HepG2 (cell line): ENCODE results near the gene TMEM240. TPM values are rescaled to one million over a fixed set of nuclear protein-coding genes. Genes with fewer than 3 reads are reported as not detected.

ENCODE experiments used
- ATF4 ChIP-seq, 2 experiments: fragments of 450-650 bp in 1 of 2; sonication (generic) in 1 of 2; formaldehyde crosslinking; IDR thresholded peaks; 2 replicates each; pipeline versions ENCODE4 v1.5.0 to v1.8.0; 2020 to 2022; ENCODE audit warnings: mild to moderate bottlenecking in 1 of 2, missing genetic modification reagents in 1 of 2
- FOXO1 ChIP-seq: sonication (generic); formaldehyde crosslinking; IDR thresholded peaks from 2 replicates; pipeline ENCODE4 v1.4.0; 2020; ENCODE audit warnings: missing genetic modification reagents
- HMGA1 ChIP-seq: sonication (generic); formaldehyde crosslinking; conservative IDR thresholded peaks from 2 replicates; pipeline ENCODE4 v1.4.0; 2020; ENCODE audit warnings: missing genetic modification reagents
- HOXA3 ChIP-seq: sonication (generic); formaldehyde crosslinking; IDR thresholded peaks from 2 replicates; pipeline ENCODE4 v1.5.0; 2020; ENCODE audit warnings: missing genetic modification reagents
- IRF1 ChIP-seq: sonication (generic); formaldehyde crosslinking; IDR thresholded peaks from 2 replicates; pipeline ENCODE4 v1.4.0; 2020; ENCODE audit warnings: low read depth, mild to moderate bottlenecking, missing genetic modification reagents
- NR1H2 ChIP-seq: sonication (generic); formaldehyde crosslinking; IDR thresholded peaks from 2 replicates; pipeline ENCODE4 v1.8.1; 2022; ENCODE audit warnings: low read depth, missing genetic modification reagents, borderline replicate concordance
- SIN3B ChIP-seq: fragments of 150-350 bp; IDR thresholded peaks from 2 replicates; pipeline ENCODE4 v1.6.1; 2014; ENCODE audit warnings: low read length
- TAF1 ChIP-seq: sonication (generic); formaldehyde crosslinking; IDR thresholded peaks from 2 replicates; pipeline ENCODE4 v1.4.0; 2020; ENCODE audit warnings: missing genetic modification reagents
- XBP1 ChIP-seq: sonication (generic); formaldehyde crosslinking; IDR thresholded peaks from 2 replicates; pipeline ENCODE4 v1.5.0; 2020; ENCODE audit warnings: missing genetic modification reagents
- ZBTB20 ChIP-seq: sonication (generic); formaldehyde crosslinking; IDR thresholded peaks from 2 replicates; pipeline ENCODE4 v1.8.1; 2023; ENCODE audit warnings: missing genetic modification reagents, low read depth, mild to moderate bottlenecking, borderline replicate concordance
- ZNF143 ChIP-seq: sonication (generic); formaldehyde crosslinking; IDR thresholded peaks from 2 replicates; pipeline ENCODE4 v1.4.0; 2020; ENCODE audit warnings: missing genetic modification reagents
- ZNF235 ChIP-seq: sonication (generic); formaldehyde crosslinking; IDR thresholded peaks from 2 replicates; pipeline ENCODE4 v1.8.1; 2023; ENCODE audit warnings: mild to moderate bottlenecking, missing genetic modification reagents, borderline replicate concordance
- ZNF292 ChIP-seq: sonication (generic); formaldehyde crosslinking; IDR thresholded peaks from 2 replicates; pipeline ENCODE4 v1.8.1; 2022; ENCODE audit warnings: mild to moderate bottlenecking, low read depth, missing genetic modification reagents, borderline replicate concordance
- ZNF318 ChIP-seq: sonication (generic); formaldehyde crosslinking; IDR thresholded peaks from 2 replicates; pipeline ENCODE4 v1.4.0; 2020; ENCODE audit warnings: mild to moderate bottlenecking, missing genetic modification reagents
- ZNF446 ChIP-seq: sonication (generic); formaldehyde crosslinking; IDR thresholded peaks from 2 replicates; pipeline ENCODE4 v1.5.0; 2020; ENCODE audit warnings: mild to moderate bottlenecking, missing genetic modification reagents
- ZNF468 ChIP-seq: sonication (generic); formaldehyde crosslinking; IDR thresholded peaks from 2 replicates; pipeline ENCODE4 v1.8.0; 2022; ENCODE audit warnings: mild to moderate bottlenecking, moderate library complexity, missing genetic modification reagents
- ZNF530 ChIP-seq: sonication (generic); formaldehyde crosslinking; IDR thresholded peaks from 2 replicates; pipeline ENCODE4 v1.5.0; 2020; ENCODE audit warnings: low read depth, mild to moderate bottlenecking, missing genetic modification reagents
- ZNF550 ChIP-seq: sonication (generic); formaldehyde crosslinking; IDR thresholded peaks from 2 replicates; pipeline ENCODE4 v1.4.0; 2020; ENCODE audit warnings: mild to moderate bottlenecking, missing genetic modification reagents, borderline replicate concordance
- ZNF569 ChIP-seq: sonication (generic); formaldehyde crosslinking; IDR thresholded peaks from 2 replicates; pipeline ENCODE4 v1.5.0; 2020; ENCODE audit warnings: mild to moderate bottlenecking, missing genetic modification reagents, moderate library complexity, borderline replicate concordance
- ZNF792 ChIP-seq: IDR thresholded peaks from 2 replicates; pipeline ENCODE4 v1.6.1; 2016
- ZSCAN29 ChIP-seq: sonication (generic); formaldehyde crosslinking; conservative IDR thresholded peaks from 2 replicates; pipeline ENCODE4 v1.4.0; 2020; ENCODE audit warnings: mild to moderate bottlenecking, missing genetic modification reagents
- polyA plus RNA-seq, 8 experiments: library from polyadenylated mRNA; depleted of rRNA in 3 of 8; stranded (reverse) in 7 of 8; unstranded in 1 of 8; fragments of >200 nt; fragmentation: Illumina TruSeq in 4 of 8; extraction: Trizol in 4 of 8; gene quantifications; 2 replicates each; pipeline versions ENCODE4 v1.2.1 to v1.2.3, GENCODE V29; 2011 to 2016; ENCODE audit warnings: low read depth in 4 of 8, missing spikeins in 1 of 8, mixed read lengths in 1 of 8; ENCODE audit not compliant: insufficient read depth in 1 of 8
- total RNA-seq, 5 experiments: library from RNA; depleted of rRNA; stranded (reverse); fragments of >200 nt; fragmentation: Illumina TruSeq; extraction: Trizol; gene quantifications; 2 replicates each; pipeline ENCODE4 v1.2.3, GENCODE V29; 2016; ENCODE audit warnings: low read depth in 1 of 5

TMEM240 gene
- total and polyA plus RNA-seq, 2 of the 13 experiments (the other 11 are each of a cell fraction or from before 2014, with no cell fraction given): 0.17 TPM; not detected in 1

GRCh38 chr1:1573843-1574720 is 33.7 kb upstream of the TMEM240 start (continued):
- TF ChIP-seq NR1H2 (no peak), ZNF550 (CRISPR knock-in tag) (no peak), ZBTB20 (CRISPR knock-in tag) (no peak), TAF1 (CRISPR knock-in tag) (0 out of 2 replicates have a peak, but pooled peaks have one; percentile 64), HOXA3 (CRISPR knock-in tag) (no peak), SIN3B (no peak), ZNF468 (CRISPR knock-in tag) (no peak), ZNF235 (no peak; the same call in 1 of the 2 replicates), ZNF446 (CRISPR knock-in tag) (peak; percentile 40; the same call in 1 of the 2 replicates), ZNF792 (CRISPR knock-in tag) (no peak), FOXO1 (CRISPR knock-in tag) (no peak), ZNF569 (CRISPR knock-in tag) (no peak), ZNF292 (CRISPR knock-in tag) (no peak), HMGA1 (CRISPR knock-in tag) (no peak), ZNF530 (CRISPR knock-in tag) (no peak), XBP1 (no peak), ZNF318 (CRISPR knock-in tag) (no peak), ZSCAN29 (CRISPR knock-in tag) (no peak), ZNF143 (CRISPR knock-in tag) (no peak), IRF1 (CRISPR knock-in tag) (no peak), ATF4 (CRISPR knock-in tag; IDR thresholded peaks at IDR 0.05) (no peak)
